HepG2 (cell line): ENCODE measurements around the gene C3orf18. TPM values are rescaled to one million over a fixed set of nuclear protein-coding genes. Genes with fewer than 3 reads are reported as not detected.

Experiments used
- ARID4A ChIP-seq: sonication (generic); formaldehyde crosslinking; IDR thresholded peaks from 2 replicates; pipeline ENCODE4 v1.5.0; 2020; ENCODE audit warnings: mild to moderate bottlenecking, missing genetic modification reagents, borderline replicate concordance
- BCL6 ChIP-seq: IDR thresholded peaks from 2 replicates; pipeline ENCODE4 v1.6.1; 2016; ENCODE audit warnings: missing genetic modification reagents, missing compliant biosample characterization
- BCLAF1 ChIP-seq: fragments of 450-650 bp; IDR thresholded peaks from 2 replicates; pipeline ENCODE4 v1.6.1; 2017; ENCODE audit warnings: mild to moderate bottlenecking
- FOXA1 ChIP-seq, 2 experiments: fragments of 450-650 bp in 1 of 2; sonication (generic) in 1 of 2; formaldehyde crosslinking in 1 of 2; IDR thresholded peaks; 2 replicates each; pipeline versions ENCODE4 v1.4.0 to v1.6.1; 2016 to 2020; ENCODE audit warnings: missing genetic modification reagents in 1 of 2
- FOXA3 ChIP-seq: IDR thresholded peaks from 2 replicates; pipeline ENCODE4 v1.6.1; 2016; ENCODE audit warnings: missing genetic modification reagents, missing compliant biosample characterization
- HDAC6 ChIP-seq: fragments of 200-600 bp; sonication (generic); IDR thresholded peaks from 2 replicates; pipeline ENCODE4 v1.7.0; 2017; ENCODE audit warnings: mild to moderate bottlenecking, antibody characterized with exemption, low read length, low read depth
- KAT2B ChIP-seq: fragments of 150-350 bp; IDR thresholded peaks from 2 replicates; pipeline ENCODE4 v1.6.1; 2014; ENCODE audit warnings: low read depth, low read length, borderline replicate concordance
- MTF1 ChIP-seq: sonication (generic); formaldehyde crosslinking; IDR thresholded peaks from 2 replicates; pipeline ENCODE4 v1.5.0; 2020; ENCODE audit warnings: missing genetic modification reagents
- TP53 ChIP-seq: sonication (generic); formaldehyde crosslinking; conservative IDR thresholded peaks from 2 replicates; pipeline ENCODE4 v1.4.0; 2020; ENCODE audit warnings: missing genetic modification reagents
- U2AF1 ChIP-seq: fragments of 200-400 bp; formaldehyde crosslinking; optimal IDR thresholded peaks from 2 replicates; pipeline ENCODE3; 2017; ENCODE audit warnings: mild to moderate bottlenecking, low read depth, low read length
- YY1 ChIP-seq: IDR thresholded peaks from 2 replicates; pipeline ENCODE4 v1.6.1; 2011; ENCODE audit warnings: low read length, low read depth, moderate library complexity, mild to moderate bottlenecking; ENCODE audit not compliant: insufficient read depth, insufficient replicate concordance
- ZBTB34 ChIP-seq: sonication (generic); formaldehyde crosslinking; IDR thresholded peaks from 2 replicates; pipeline ENCODE4 v1.8.0; 2022; ENCODE audit warnings: mild to moderate bottlenecking, missing genetic modification reagents
- ZNF703 ChIP-seq: sonication (generic); formaldehyde crosslinking; IDR thresholded peaks from 2 replicates; pipeline ENCODE4 v1.5.1; 2020; ENCODE audit warnings: missing genetic modification reagents, mild to moderate bottlenecking, moderate library complexity, borderline replicate concordance
- polyA plus RNA-seq, 8 experiments: library from polyadenylated mRNA; depleted of rRNA in 3 of 8; stranded (reverse) in 7 of 8; unstranded in 1 of 8; fragments of >200 nt; fragmentation: Illumina TruSeq in 4 of 8; extraction: Trizol in 4 of 8; gene quantifications; 2 replicates each; pipeline versions ENCODE4 v1.2.1 to v1.2.3, GENCODE V29; 2011 to 2016; ENCODE audit warnings: low read depth in 4 of 8, missing spikeins in 1 of 8, mixed read lengths in 1 of 8; ENCODE audit not compliant: insufficient read depth in 1 of 8
- total RNA-seq, 5 experiments: library from RNA; depleted of rRNA; stranded (reverse); fragments of >200 nt; fragmentation: Illumina TruSeq; extraction: Trizol; gene quantifications; 2 replicates each; pipeline ENCODE4 v1.2.3, GENCODE V29; 2016; ENCODE audit warnings: low read depth in 1 of 5
- TF ChIP-seq, protein P1 (sequence below): sonication (generic); formaldehyde crosslinking; IDR thresholded peaks from 2 replicates; pipeline ENCODE4 v1.5.0; 2020; ENCODE audit warnings: mild to moderate bottlenecking, low read depth, missing genetic modification reagents, borderline replicate concordance
- TF ChIP-seq, protein P2 (sequence below): sonication (generic); formaldehyde crosslinking; IDR thresholded peaks from 2 replicates; pipeline ENCODE4 v1.4.0; 2020; ENCODE audit warnings: mild to moderate bottlenecking, missing genetic modification reagents

C3orf18 gene
- total and polyA plus RNA-seq, 2 of the 13 experiments (the other 11 are each of a cell fraction or from before 2014, with no cell fraction given): 1.6 to 4.8 TPM

DNA sequence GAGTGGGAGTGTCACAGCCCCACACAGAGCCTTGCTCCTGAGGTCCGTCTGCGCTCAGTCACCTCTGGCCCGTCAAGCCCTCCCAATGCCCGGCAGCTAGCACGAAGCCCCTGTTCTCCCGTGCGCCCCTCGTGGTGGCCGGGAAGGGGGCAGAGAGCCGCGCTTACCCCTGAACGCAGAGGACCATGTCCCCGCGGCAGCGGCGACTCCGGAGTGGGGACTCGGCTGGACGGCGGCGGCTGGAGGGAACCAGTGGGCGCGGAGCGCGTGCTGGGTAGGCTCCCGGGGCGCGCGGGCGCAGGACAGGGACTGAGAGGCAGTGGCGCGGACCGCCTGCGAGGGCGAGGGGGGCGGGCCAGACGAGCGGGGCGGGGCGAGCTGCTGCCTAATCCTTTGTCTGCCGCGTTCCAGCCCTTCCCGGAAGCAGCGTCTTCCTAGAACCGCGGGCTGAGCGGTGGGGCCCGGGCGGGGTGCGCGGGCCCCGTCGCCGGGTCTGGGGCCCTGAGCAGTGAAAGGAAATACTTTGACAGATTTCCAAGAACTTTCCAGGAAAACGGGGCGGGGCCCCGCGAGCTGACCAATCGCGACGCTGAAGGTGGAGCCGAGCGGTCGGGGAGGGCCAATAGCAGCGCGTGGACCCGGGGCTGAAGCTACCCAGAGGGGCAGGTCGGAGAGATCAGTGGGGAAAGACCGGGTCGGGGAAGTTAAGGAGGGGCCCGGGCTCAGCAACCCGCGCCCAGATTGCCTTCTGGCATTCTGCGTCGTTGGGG lies 44.1 kb upstream of the C3orf18 start, which contains the start of gene CISH (continued):
- TF ChIP-seq ZBTB34 (CRISPR knock-in tag) (peak; percentile 48; the same call in 1 of the 2 replicates), ARID4A (CRISPR knock-in tag) (peak; percentile 74; the same call in 1 of the 2 replicates), BCL6 (CRISPR knock-in tag) (peak; percentile 99), HDAC6 (no peak), BCLAF1 (no peak), MTF1 (CRISPR knock-in tag) (no peak), YY1 (no peak), U2AF1 (no peak), FOXA3 (CRISPR knock-in tag) (peak; percentile 54; the same call in 1 of the 2 replicates), ZNF703 (CRISPR knock-in tag) (peak; percentile 48; the same call in 1 of the 2 replicates), FOXA1 (IDR thresholded peaks at IDR 0.05) (no peak), FOXA1 (CRISPR knock-in tag; IDR thresholded peaks at IDR 0.05) (no peak), TP53 (CRISPR knock-in tag) (no peak; the same call in 1 of the 2 replicates), KAT2B (no peak)
- TF ChIP-seq, protein P1, sequence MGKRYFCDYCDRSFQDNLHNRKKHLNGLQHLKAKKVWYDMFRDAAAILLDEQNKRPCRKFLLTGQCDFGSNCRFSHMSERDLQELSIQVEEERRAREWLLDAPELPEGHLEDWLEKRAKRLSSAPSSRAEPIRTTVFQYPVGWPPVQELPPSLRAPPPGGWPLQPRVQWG (CRISPR knock-in tag): no peak
- TF ChIP-seq, protein P2, sequence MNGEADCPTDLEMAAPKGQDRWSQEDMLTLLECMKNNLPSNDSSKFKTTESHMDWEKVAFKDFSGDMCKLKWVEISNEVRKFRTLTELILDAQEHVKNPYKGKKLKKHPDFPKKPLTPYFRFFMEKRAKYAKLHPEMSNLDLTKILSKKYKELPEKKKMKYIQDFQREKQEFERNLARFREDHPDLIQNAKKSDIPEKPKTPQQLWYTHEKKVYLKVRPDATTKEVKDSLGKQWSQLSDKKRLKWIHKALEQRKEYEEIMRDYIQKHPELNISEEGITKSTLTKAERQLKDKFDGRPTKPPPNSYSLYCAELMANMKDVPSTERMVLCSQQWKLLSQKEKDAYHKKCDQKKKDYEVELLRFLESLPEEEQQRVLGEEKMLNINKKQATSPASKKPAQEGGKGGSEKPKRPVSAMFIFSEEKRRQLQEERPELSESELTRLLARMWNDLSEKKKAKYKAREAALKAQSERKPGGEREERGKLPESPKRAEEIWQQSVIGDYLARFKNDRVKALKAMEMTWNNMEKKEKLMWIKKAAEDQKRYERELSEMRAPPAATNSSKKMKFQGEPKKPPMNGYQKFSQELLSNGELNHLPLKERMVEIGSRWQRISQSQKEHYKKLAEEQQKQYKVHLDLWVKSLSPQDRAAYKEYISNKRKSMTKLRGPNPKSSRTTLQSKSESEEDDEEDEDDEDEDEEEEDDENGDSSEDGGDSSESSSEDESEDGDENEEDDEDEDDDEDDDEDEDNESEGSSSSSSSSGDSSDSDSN (CRISPR knock-in tag): peak; percentile 75
